Measurements from ENCODE around the gene SULT1E1.

The SULT1E1 gene

DNA sequence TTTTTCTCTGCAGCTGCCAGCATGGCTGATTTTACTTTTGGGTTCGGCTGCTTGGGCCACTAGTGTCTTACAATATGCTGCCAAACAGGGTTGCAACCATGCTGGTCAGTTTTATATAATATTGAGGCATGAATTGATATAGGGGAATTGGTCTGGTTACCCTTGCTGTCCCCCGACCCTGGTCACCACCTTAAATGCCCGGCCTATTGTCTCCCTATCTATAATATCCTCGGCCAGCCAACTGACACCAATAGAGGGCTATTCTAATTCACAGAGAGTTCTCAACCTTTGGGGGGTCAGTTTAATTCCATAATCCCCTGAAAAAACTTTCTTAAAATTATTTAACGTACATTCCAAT is 28.7 kb downstream of the SULT1E1 start:
- ChIA-PET POLR2A (no interaction called here), CTCF (interaction anchor here (0.5 to 1.0 kb wide), 2 partner anchors 8 to 50 kb away, joined by 3 to 6 read pairs; no protein-coding TSS in a partner anchor)
- H3K27ac ChIP-seq (ENCODE audit: extremely low read depth, low read depth, low read length) = no peak overlapping the region
- no peak overlapping the region for H3K4me3 ChIP-seq (ENCODE audit: low read depth, low read length)
- TF ChIP-seq KLF9 (tag by site-specific recombination; IDR thresholded peaks at IDR 0.05; ENCODE audit: low read depth) (no peak), ZBTB21 (tag by site-specific recombination; IDR thresholded peaks at IDR 0.05) (no peak), ZFP37 (tag by site-specific recombination; IDR thresholded peaks at IDR 0.05) (no peak), ZNF350 (tag by site-specific recombination; IDR thresholded peaks at IDR 0.05) (no peak), OSR2 (tag by site-specific recombination; IDR thresholded peaks at IDR 0.05) (no peak), ZNF776 (tag by site-specific recombination; IDR thresholded peaks at IDR 0.05; ENCODE audit: borderline replicate concordance) (no peak), HOXD13 (CRISPR knock-in tag; IDR thresholded peaks at IDR 0.05; ENCODE audit: borderline replicate concordance) (no peak), GLIS1 (tag by site-specific recombination; IDR thresholded peaks at IDR 0.05) (no peak)
- TF ChIP-seq, protein P1, sequence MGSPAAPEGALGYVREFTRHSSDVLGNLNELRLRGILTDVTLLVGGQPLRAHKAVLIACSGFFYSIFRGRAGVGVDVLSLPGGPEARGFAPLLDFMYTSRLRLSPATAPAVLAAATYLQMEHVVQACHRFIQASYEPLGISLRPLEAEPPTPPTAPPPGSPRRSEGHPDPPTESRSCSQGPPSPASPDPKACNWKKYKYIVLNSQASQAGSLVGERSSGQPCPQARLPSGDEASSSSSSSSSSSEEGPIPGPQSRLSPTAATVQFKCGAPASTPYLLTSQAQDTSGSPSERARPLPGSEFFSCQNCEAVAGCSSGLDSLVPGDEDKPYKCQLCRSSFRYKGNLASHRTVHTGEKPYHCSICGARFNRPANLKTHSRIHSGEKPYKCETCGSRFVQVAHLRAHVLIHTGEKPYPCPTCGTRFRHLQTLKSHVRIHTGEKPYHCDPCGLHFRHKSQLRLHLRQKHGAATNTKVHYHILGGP (tag by site-specific recombination; IDR thresholded peaks at IDR 0.05) = no peak
- TF ChIP-seq, protein P2, sequence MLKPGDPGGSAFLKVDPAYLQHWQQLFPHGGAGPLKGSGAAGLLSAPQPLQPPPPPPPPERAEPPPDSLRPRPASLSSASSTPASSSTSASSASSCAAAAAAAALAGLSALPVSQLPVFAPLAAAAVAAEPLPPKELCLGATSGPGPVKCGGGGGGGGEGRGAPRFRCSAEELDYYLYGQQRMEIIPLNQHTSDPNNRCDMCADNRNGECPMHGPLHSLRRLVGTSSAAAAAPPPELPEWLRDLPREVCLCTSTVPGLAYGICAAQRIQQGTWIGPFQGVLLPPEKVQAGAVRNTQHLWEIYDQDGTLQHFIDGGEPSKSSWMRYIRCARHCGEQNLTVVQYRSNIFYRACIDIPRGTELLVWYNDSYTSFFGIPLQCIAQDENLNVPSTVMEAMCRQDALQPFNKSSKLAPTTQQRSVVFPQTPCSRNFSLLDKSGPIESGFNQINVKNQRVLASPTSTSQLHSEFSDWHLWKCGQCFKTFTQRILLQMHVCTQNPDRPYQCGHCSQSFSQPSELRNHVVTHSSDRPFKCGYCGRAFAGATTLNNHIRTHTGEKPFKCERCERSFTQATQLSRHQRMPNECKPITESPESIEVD (tag by site-specific recombination; IDR thresholded peaks at IDR 0.05) = no peak
- TF ChIP-seq, protein P3, sequence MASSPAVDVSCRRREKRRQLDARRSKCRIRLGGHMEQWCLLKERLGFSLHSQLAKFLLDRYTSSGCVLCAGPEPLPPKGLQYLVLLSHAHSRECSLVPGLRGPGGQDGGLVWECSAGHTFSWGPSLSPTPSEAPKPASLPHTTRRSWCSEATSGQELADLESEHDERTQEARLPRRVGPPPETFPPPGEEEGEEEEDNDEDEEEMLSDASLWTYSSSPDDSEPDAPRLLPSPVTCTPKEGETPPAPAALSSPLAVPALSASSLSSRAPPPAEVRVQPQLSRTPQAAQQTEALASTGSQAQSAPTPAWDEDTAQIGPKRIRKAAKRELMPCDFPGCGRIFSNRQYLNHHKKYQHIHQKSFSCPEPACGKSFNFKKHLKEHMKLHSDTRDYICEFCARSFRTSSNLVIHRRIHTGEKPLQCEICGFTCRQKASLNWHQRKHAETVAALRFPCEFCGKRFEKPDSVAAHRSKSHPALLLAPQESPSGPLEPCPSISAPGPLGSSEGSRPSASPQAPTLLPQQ (tag by site-specific recombination; IDR thresholded peaks at IDR 0.05) = no peak
- H3K9me3 ChIP-seq (ENCODE audit: control insufficient read depth, insufficient read depth, low read depth, low read length) = no peaks in the 10 kb centered on the region
- no peaks in the 10 kb centered on the region; the same call in 1 of the 2 replicates for H3K4me1 ChIP-seq (ENCODE audit: control insufficient read depth, insufficient read depth, low read length)
- H3K36me3 ChIP-seq (ENCODE audit: control insufficient read depth in 2 of 2, insufficient read depth in 1 of 2, low read length in 2 of 2) = no peaks in the 10 kb centered on the region

DNA sequence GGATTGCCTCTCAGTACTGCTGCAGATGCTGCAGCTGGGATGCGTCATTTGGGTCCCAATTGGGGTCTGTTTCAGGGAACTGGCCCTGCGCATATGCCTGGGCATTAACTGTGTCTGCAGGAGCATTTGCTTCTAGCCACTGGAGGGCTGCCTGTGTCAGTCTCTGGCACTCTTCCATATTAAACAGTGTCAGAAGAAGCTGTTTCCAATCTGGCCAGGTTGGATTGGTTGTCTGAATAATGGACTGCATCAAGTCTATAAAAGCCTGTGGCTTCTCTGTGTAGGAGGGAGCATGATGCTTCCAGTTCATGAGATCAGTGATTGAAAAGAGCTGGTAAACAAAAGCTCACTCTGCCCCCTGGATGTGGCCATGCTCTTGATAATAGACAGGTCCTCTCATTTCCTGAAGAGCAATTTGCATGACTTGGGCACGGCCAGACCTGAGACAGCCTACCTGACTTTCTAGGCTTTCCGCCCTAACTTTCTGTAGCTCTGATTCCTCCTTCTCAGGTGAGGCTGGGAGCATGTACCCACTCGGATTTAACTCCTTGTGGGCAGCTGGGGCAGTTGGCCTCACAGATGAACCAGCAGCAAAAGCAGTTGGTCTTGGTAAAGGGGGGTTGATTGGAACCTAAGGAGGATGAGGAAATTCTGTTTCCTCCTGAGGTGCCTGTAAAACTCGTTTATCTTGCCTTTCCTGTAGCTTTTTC is 29.2 kb downstream of the SULT1E1 start:
- POLR2A ChIA-PET = no interaction called here
- no peak for TF ChIP-seq HOXC10 (CRISPR knock-in tag; IDR thresholded peaks at IDR 0.05)
- CTCF ChIA-PET = interaction anchor here (1.0 kb wide), 1 partner anchor 50 kb away, joined by 6 read pairs; no protein-coding TSS in a partner anchor
- H3K36me3 ChIP-seq (ENCODE audit: control insufficient read depth in 2 of 2, insufficient read depth in 1 of 2, low read length in 2 of 2) = no peaks in the 10 kb centered on the region
- no peaks in the 10 kb centered on the region; the same call in 1 of the 2 replicates for H3K4me1 ChIP-seq (ENCODE audit: control insufficient read depth, insufficient read depth, low read length)
- no peaks in the 10 kb centered on the region for H3K9me3 ChIP-seq (ENCODE audit: control insufficient read depth, insufficient read depth, low read depth, low read length)
- H3K4me3 ChIP-seq (ENCODE audit: low read depth, low read length) = no peak overlapping the region
- no peak overlapping the region for H3K27ac ChIP-seq (ENCODE audit: extremely low read depth, low read depth, low read length)

DNA sequence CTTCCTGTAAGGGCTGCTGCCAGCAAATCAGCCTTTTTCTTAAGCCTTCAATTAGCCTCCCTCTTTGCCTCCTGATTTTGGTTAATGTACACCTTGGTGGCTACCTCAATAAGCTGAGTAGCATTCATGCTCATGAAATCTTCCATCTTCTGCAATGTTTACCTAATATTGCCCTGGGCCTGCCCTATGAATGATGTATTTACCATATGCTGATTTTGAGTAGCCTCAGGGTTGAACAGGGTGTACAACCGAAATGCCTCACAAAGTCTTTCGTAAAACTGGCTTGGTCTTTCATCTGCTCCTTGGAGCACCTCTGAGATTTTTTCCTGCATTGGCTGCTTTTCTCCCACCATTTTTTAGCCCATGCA is 29.8 kb downstream of the SULT1E1 start:
- Histone ChIP-seq H3K4me1 (ENCODE audit: control insufficient read depth, insufficient read depth, low read length) (no peaks in the 10 kb centered on the region; the same call in 1 of the 2 replicates), H3K27ac (ENCODE audit: extremely low read depth, low read depth, low read length) (no peak overlapping the region), H3K4me3 (ENCODE audit: low read depth, low read length) (no peak overlapping the region), H3K36me3 (ENCODE audit: control insufficient read depth in 2 of 2, insufficient read depth in 1 of 2, low read length in 2 of 2) (no peaks in the 10 kb centered on the region), H3K9me3 (ENCODE audit: control insufficient read depth, insufficient read depth, low read depth, low read length) (no peaks in the 10 kb centered on the region)
- ChIA-PET POLR2A (no interaction called here), CTCF (interaction anchor here (1.0 kb wide), 1 partner anchor 51 kb away, joined by 6 read pairs; no protein-coding TSS in a partner anchor)
- TF ChIP-seq, protein P4, sequence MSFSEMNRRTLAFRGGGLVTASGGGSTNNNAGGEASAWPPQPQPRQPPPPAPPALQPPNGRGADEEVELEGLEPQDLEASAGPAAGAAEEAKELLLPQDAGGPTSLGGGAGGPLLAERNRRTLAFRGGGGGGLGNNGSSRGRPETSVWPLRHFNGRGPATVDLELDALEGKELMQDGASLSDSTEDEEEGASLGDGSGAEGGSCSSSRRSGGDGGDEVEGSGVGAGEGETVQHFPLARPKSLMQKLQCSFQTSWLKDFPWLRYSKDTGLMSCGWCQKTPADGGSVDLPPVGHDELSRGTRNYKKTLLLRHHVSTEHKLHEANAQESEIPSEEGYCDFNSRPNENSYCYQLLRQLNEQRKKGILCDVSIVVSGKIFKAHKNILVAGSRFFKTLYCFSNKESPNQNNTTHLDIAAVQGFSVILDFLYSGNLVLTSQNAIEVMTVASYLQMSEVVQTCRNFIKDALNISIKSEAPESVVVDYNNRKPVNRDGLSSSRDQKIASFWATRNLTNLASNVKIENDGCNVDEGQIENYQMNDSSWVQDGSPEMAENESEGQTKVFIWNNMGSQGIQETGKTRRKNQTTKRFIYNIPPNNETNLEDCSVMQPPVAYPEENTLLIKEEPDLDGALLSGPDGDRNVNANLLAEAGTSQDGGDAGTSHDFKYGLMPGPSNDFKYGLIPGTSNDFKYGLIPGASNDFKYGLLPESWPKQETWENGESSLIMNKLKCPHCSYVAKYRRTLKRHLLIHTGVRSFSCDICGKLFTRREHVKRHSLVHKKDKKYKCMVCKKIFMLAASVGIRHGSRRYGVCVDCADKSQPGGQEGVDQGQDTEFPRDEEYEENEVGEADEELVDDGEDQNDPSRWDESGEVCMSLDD (tag by site-specific recombination; IDR thresholded peaks at IDR 0.05) = no peak
- TF ChIP-seq ZNF530 (tag by site-specific recombination; IDR thresholded peaks at IDR 0.05; ENCODE audit: low read depth) (no peak), MEIS1 (CRISPR knock-in tag; IDR thresholded peaks at IDR 0.05; ENCODE audit: borderline replicate concordance) (no peak), ZNF426 (tag by site-specific recombination; IDR thresholded peaks at IDR 0.05) (no peak), ZNF621 (tag by site-specific recombination; IDR thresholded peaks at IDR 0.05) (no peak), ZNF175 (tag by site-specific recombination; IDR thresholded peaks at IDR 0.05) (no peak)
- TF ChIP-seq, protein P5, sequence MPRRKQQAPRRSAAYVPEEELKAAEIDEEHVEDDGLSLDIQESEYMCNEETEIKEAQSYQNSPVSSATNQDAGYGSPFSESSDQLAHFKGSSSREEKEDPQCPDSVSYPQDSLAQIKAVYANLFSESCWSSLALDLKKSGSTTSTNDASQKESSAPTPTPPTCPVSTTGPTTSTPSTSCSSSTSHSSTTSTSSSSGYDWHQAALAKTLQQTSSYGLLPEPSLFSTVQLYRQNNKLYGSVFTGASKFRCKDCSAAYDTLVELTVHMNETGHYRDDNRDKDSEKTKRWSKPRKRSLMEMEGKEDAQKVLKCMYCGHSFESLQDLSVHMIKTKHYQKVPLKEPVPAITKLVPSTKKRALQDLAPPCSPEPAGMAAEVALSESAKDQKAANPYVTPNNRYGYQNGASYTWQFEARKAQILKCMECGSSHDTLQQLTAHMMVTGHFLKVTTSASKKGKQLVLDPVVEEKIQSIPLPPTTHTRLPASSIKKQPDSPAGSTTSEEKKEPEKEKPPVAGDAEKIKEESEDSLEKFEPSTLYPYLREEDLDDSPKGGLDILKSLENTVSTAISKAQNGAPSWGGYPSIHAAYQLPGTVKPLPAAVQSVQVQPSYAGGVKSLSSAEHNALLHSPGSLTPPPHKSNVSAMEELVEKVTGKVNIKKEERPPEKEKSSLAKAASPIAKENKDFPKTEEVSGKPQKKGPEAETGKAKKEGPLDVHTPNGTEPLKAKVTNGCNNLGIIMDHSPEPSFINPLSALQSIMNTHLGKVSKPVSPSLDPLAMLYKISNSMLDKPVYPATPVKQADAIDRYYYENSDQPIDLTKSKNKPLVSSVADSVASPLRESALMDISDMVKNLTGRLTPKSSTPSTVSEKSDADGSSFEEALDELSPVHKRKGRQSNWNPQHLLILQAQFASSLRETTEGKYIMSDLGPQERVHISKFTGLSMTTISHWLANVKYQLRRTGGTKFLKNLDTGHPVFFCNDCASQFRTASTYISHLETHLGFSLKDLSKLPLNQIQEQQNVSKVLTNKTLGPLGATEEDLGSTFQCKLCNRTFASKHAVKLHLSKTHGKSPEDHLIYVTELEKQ (tag by site-specific recombination; IDR thresholded peaks at IDR 0.05; ENCODE audit: borderline replicate concordance) = no peak

Measured in HEK293 (cell line).